ENCODE measurements around the gene NHP2. TPM values are rescaled to one million over a fixed set of nuclear protein-coding genes. Genes with fewer than 3 reads are reported as not detected.

NHP2 gene
- polyA plus RNA-seq, 2 of the 4 experiments (the other 2 are of a cell fraction): 205 to 553 TPM

GRCh38 chr5:178111925-178112324 is 41.8 kb downstream of the NHP2 start:
- Histone ChIP-seq H3K4me2 (no peak overlapping the region), H3K4me1 (peaks cover 11% of the 10 kb centered on the region; the same call in 2 of the 3 replicates), H3K4me3 (no peak overlapping the region), H3K27ac (no peak overlapping the region), H3K9me3 (no peaks in the 10 kb centered on the region)
- DNase-seq (ENCODE audit: low read depth in 1 of 2, low spot score in 1 of 2) (no peak), FAIRE-seq (no peak), ATAC-seq (no peak)
- 49% methylated on average over 3 of the region's 3 CpGs for WGBS (ENCODE audit: missing lambda C conversion rate)
- ChIA-PET POLR2A (no interaction called here), CTCF (interaction anchor here (1.7 kb wide), 1 partner anchor 9 kb away, joined by 9 read pairs; no protein-coding TSS in a partner anchor)
- no peak for TF ChIP-seq HOXA7 (CRISPR knock-in tag; IDR thresholded peaks at IDR 0.05)
- TF ChIP-seq ATOH8 (CRISPR knock-in tag; IDR thresholded peaks at IDR 0.05; ENCODE audit: low read depth): no peak
- no peak for TF ChIP-seq RAD21 (conservative IDR thresholded peaks at IDR 0.05 in 1 of 2, IDR thresholded peaks at IDR 0.05 in 1 of 2)
- TF ChIP-seq ZSCAN20 (CRISPR knock-in tag; IDR thresholded peaks at IDR 0.05): no peak
- TF ChIP-seq HOXB13 (CRISPR knock-in tag; IDR thresholded peaks at IDR 0.05; ENCODE audit: low read depth): no peak
- no peak for TF ChIP-seq CEBPB (IDR thresholded peaks at IDR 0.05)
- TF ChIP-seq E2F6 (IDR thresholded peaks at IDR 0.05; ENCODE audit: borderline replicate concordance, low read depth): no peak
- TF ChIP-seq ESRRA (IDR thresholded peaks at IDR 0.05; ENCODE audit: borderline replicate concordance, low read length): no peak
- TF ChIP-seq HDAC2 (IDR thresholded peaks at IDR 0.05): no peak
- TF ChIP-seq POLR2A (IDR thresholded peaks at IDR 0.05; ENCODE audit: low read length): no peak
- no peak for TF ChIP-seq EHF (CRISPR knock-in tag; IDR thresholded peaks at IDR 0.05)
- no peak for TF ChIP-seq USF2 (IDR thresholded peaks at IDR 0.05)
- no peak for TF ChIP-seq RNF2 (IDR thresholded peaks at IDR 0.05; ENCODE audit: borderline replicate concordance, low read depth)
- TF ChIP-seq RFX5 (IDR thresholded peaks at IDR 0.05): no peak
- no peak for TF ChIP-seq RARB (CRISPR knock-in tag; IDR thresholded peaks at IDR 0.05)

GRCh38 chr5:178110511-178110910 is 43.2 kb downstream of the NHP2 start:
- no peaks in the 10 kb centered on the region for H3K9me3 ChIP-seq
- peaks cover 11% of the 10 kb centered on the region; the same call in 2 of the 3 replicates for H3K4me1 ChIP-seq
- ChIA-PET POLR2A (no interaction called here), CTCF (interaction anchor here (0.6 to 1.7 kb wide), 6 partner anchors 10 to 53 kb away, joined by 3 to 9 read pairs (median 3); no protein-coding TSS in a partner anchor)
- H3K27ac ChIP-seq: no peak overlapping the region
- 82% methylated on average over 9 of the region's 9 CpGs for WGBS (ENCODE audit: missing lambda C conversion rate)
- DNase-seq (ENCODE audit: low read depth in 1 of 2, low spot score in 1 of 2) (no peak), ATAC-seq (no peak), FAIRE-seq (no peak)
- no peak overlapping the region for H3K4me3 ChIP-seq
- TF ChIP-seq HOXB13 (CRISPR knock-in tag; IDR thresholded peaks at IDR 0.05; ENCODE audit: low read depth): no peak
- TF ChIP-seq HDAC2 (IDR thresholded peaks at IDR 0.05): no peak
- TF ChIP-seq ZSCAN20 (CRISPR knock-in tag; IDR thresholded peaks at IDR 0.05): no peak
- no peak for TF ChIP-seq RAD21 (conservative IDR thresholded peaks at IDR 0.05 in 1 of 2, IDR thresholded peaks at IDR 0.05 in 1 of 2)
- TF ChIP-seq MYC (IDR thresholded peaks at IDR 0.05; ENCODE audit: borderline replicate concordance, low read length): no peak
- TF ChIP-seq HES2 (IDR thresholded peaks at IDR 0.05): no peak
- no peak for TF ChIP-seq NR3C1 (IDR thresholded peaks at IDR 0.05)
- TF ChIP-seq TP53 (CRISPR knock-in tag; IDR thresholded peaks at IDR 0.05): no peak
- no peak for TF ChIP-seq ESRRA (IDR thresholded peaks at IDR 0.05; ENCODE audit: borderline replicate concordance, low read length)
- no peak for TF ChIP-seq TFCP2L1 (CRISPR knock-in tag; IDR thresholded peaks at IDR 0.05)
- no peak for TF ChIP-seq CEBPB (IDR thresholded peaks at IDR 0.05)
- TF ChIP-seq EHF (CRISPR knock-in tag; IDR thresholded peaks at IDR 0.05): no peak
- TF ChIP-seq RFX5 (IDR thresholded peaks at IDR 0.05): no peak
- no peak overlapping the region for H3K4me2 ChIP-seq

- CTCF ChIA-PET: interaction anchor here (0.6 to 5.6 kb wide), 3 partner anchors 33 to 91 kb away, joined by 4 to 25 read pairs (median 4); no protein-coding TSS in a partner anchor
- Histone ChIP-seq H3K27ac (no peak overlapping the region), H3K9me3 (no peaks in the 10 kb centered on the region), H3K4me1 (peaks cover 6% of the 10 kb centered on the region; the same call in 2 of the 3 replicates), H3K4me2 (no peak overlapping the region), H3K4me3 (no peak overlapping the region)
- no peak for FAIRE-seq
- no peak for TF ChIP-seq EHF (CRISPR knock-in tag; IDR thresholded peaks at IDR 0.05)
- no peak for TF ChIP-seq FOSL2 (IDR thresholded peaks at IDR 0.05)
- no peak for TF ChIP-seq FOSL2 (CRISPR knock-in tag; IDR thresholded peaks at IDR 0.05)
- no peak for ATAC-seq
- POLR2A ChIA-PET: no interaction called here
- DNase-seq (ENCODE audit: low read depth in 1 of 2, low spot score in 1 of 2): no peak
These were observed 44.7 kb downstream of the NHP2 start for GRCh38 chr5:178108966-178109365.

All from A549 (cell line).